Measurements from ENCODE around the gene RGL2. TPM values are rescaled to one million over a fixed set of nuclear protein-coding genes. Genes with fewer than 3 reads are reported as not detected.

The RGL2 gene
- total and polyA plus RNA-seq, 2 of the 13 experiments (the other 11 are each of a cell fraction or from before 2014, with no cell fraction given), result 22.9 to 47.4 TPM

- TF ChIP-seq SMAD1 (CRISPR knock-in tag; IDR thresholded peaks at IDR 0.05; ENCODE audit: borderline replicate concordance, low read depth) (no peak), ZBTB26 (CRISPR knock-in tag; IDR thresholded peaks at IDR 0.05; ENCODE audit: borderline replicate concordance) (0 out of 2 replicates have a peak, but pooled peaks have one; percentile 50), NR2F6 (IDR thresholded peaks at IDR 0.05) (no peak), NR2F6 (CRISPR knock-in tag; IDR thresholded peaks at IDR 0.05) (peak; percentile 45; the same call in 1 of the 2 replicates), ZFY (CRISPR knock-in tag; IDR thresholded peaks at IDR 0.05) (peak; percentile 87), ZNF260 (CRISPR knock-in tag; IDR thresholded peaks at IDR 0.05; ENCODE audit: borderline replicate concordance, low read depth) (no peak), ZNF546 (CRISPR knock-in tag; conservative IDR thresholded peaks at IDR 0.05) (no peak; the same call in 1 of the 2 replicates), ZSCAN29 (CRISPR knock-in tag; conservative IDR thresholded peaks at IDR 0.05) (no peak), MEIS2 (CRISPR knock-in tag; IDR thresholded peaks at IDR 0.05) (peak; percentile 54; the same call in 1 of the 2 replicates), NR3C1 (CRISPR knock-in tag; IDR thresholded peaks at IDR 0.05) (no peak), ZMAT5 (CRISPR knock-in tag; IDR thresholded peaks at IDR 0.05; ENCODE audit: borderline replicate concordance, low read depth) (no peak), ZNF430 (CRISPR knock-in tag; IDR thresholded peaks at IDR 0.05) (peak; percentile 86), MZF1 (CRISPR knock-in tag; IDR thresholded peaks at IDR 0.05; ENCODE audit: borderline replicate concordance) (0 out of 2 replicates have a peak, but pooled peaks have one; percentile 55), CC2D1A (CRISPR knock-in tag; IDR thresholded peaks at IDR 0.05) (0 out of 2 replicates have a peak, but pooled peaks have one; percentile 71), FOXK1 (CRISPR knock-in tag; IDR thresholded peaks at IDR 0.05; ENCODE audit: borderline replicate concordance, low read depth) (peak; percentile 11; the same call in 1 of the 2 replicates), GRHL1 (CRISPR knock-in tag; conservative IDR thresholded peaks at IDR 0.05) (no peak), MAFG (CRISPR knock-in tag; IDR thresholded peaks at IDR 0.05) (no peak), MAFK (conservative IDR thresholded peaks at IDR 0.05 in 1 of 2, IDR thresholded peaks at IDR 0.05 in 1 of 2; ENCODE audit: low read length in 2 of 2) (no peak), NFAT5 (CRISPR knock-in tag; IDR thresholded peaks at IDR 0.05) (no peak)
Measured at GRCh38 chr6:33313709-33314514, 15.2 kb upstream of the RGL2 start, which contains the start of gene TAPBP (continued).

Measured in HepG2 (cell line).